Measurements from ENCODE around the gene CPNE1.

DNA sequence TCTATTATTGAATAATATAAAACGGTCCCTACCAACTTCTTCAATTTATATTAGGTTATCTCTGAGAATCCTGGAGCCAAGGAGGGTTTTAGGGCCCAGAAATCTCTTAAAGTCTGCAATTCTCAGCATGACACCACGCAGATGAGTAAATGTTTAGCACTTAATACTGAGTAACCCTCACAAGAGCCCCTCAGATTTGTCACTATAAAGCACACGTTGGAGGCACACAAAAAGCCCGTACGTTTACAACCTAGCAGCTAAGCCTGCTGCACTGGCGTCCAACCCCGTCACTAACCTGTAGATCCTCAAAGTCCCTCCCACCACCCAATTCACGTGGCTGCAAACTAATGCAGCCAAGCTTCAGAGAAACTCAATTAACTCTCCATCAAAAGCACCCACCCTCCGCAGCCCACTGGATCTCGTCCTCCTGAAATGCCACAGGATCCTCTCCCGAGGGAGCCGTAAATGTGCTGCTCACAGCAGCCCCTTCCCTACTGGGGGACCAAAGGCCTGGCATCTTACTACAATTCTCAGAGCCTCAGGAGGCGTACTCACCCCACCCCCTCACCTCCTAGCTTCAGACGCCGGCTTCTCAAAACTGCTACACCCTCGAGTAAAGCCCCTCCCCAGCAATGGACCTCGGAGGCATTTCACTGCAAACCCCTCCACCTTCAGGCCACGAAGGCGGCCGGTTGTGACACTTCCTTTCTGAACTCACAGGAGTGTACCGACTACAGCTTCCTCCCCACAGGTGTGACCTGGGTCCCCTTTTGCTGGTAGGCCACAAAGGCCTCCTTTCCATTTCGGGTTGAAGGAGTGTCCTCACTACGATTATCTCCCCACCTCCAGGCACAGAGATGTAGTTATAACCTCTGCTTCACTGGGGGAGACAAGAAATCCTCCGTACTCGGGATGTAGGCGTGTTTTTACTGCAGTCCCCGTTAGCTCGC is 909 bp downstream of the CPNE1 start:
- TF ChIP-seq POLR2A (IDR thresholded peaks at IDR 0.05; ENCODE audit: low read length) (no peak), GATA1 (IDR thresholded peaks at IDR 0.05; ENCODE audit: low read depth, low read length) (no peak)
